ACC112 (cell line): ENCODE data around the gene C2orf49.

Experiments used
- H2AFZ ChIP-seq: fragments of 200-600 bp; sonication (generic); one replicate; pipeline ENCODE4 v1.6.0; 2017; ENCODE audit warnings: antibody characterized with exemption, low read length; ENCODE audit not compliant: unreplicated experiment
- H3K27ac ChIP-seq: fragments of 200-600 bp; sonication (generic); 2 replicates; pipeline ENCODE4 v1.5.1; 2014; ENCODE audit warnings: low read depth, mild to moderate bottlenecking, antibody characterized with exemption, low read length, moderate library complexity
- H3K27me3 ChIP-seq: fragments of 200-600 bp; sonication (generic); 2 replicates; pipeline ENCODE4 v1.6.1; 2014; ENCODE audit warnings: mild to moderate bottlenecking, antibody characterized with exemption, low read length, moderate library complexity, mixed read lengths; ENCODE audit not compliant: insufficient read depth
- H3K36me3 ChIP-seq: fragments of 200-600 bp; sonication (generic); 2 replicates; pipeline ENCODE4 v1.6.1; 2016; ENCODE audit warnings: mild to moderate bottlenecking, antibody characterized with exemption, low read length, moderate library complexity, mixed read lengths; ENCODE audit not compliant: insufficient read depth
- H3K4me1 ChIP-seq: fragments of 200-600 bp; sonication (generic); one replicate; pipeline ENCODE4 v1.6.1; 2016; ENCODE audit warnings: low read length, mixed read lengths; ENCODE audit not compliant: insufficient read depth, unreplicated experiment, control insufficient read depth
- H3K4me3 ChIP-seq: fragments of 200-600 bp; sonication (generic); 2 replicates; pipeline ENCODE4 v1.5.1; 2014; ENCODE audit warnings: mild to moderate bottlenecking, low read depth, low read length
- H3K79me2 ChIP-seq: fragments of 200-600 bp; sonication (generic); one replicate; pipeline ENCODE4 v1.6.0; 2016; ENCODE audit warnings: low read length; ENCODE audit not compliant: control insufficient read depth, unreplicated experiment, insufficient read depth

The C2orf49 gene

GRCh38 chr2:105330681-105331375, 6.5 kb upstream of the C2orf49 start:
- no peaks in the 10 kb centered on the region for H3K27me3 ChIP-seq
- H3K4me3 ChIP-seq: peak overlapping the region; percentile 76; the same call in 1 of the 2 replicates
- H3K27ac ChIP-seq: no peak overlapping the region
- peaks cover 21% of the 10 kb centered on the region for H3K4me1 ChIP-seq
- H3K79me2 ChIP-seq: peaks cover 25% of the 10 kb centered on the region
- no peaks in the 10 kb centered on the region for H3K36me3 ChIP-seq
- H2AFZ ChIP-seq: no peak overlapping the region

- no peaks in the 10 kb centered on the region for H3K27me3 ChIP-seq
- H3K36me3 ChIP-seq: no peaks in the 10 kb centered on the region
- H3K4me3 ChIP-seq: no peak overlapping the region
- H3K4me1 ChIP-seq: peaks cover 20% of the 10 kb centered on the region
- H3K79me2 ChIP-seq: peaks cover 28% of the 10 kb centered on the region
- no peak overlapping the region for H2AFZ ChIP-seq
- H3K27ac ChIP-seq: no peak overlapping the region
These were observed 3.1 kb upstream of the C2orf49 start for GRCh38 chr2:105334211-105334610.

- Histone ChIP-seq H3K4me3 (no peak overlapping the region), H3K27ac (no peak overlapping the region), H3K36me3 (no peaks in the 10 kb centered on the region), H3K4me1 (peaks cover 18% of the 10 kb centered on the region), H3K79me2 (peaks cover 37% of the 10 kb centered on the region), H2AFZ (no peak overlapping the region), H3K27me3 (no peaks in the 10 kb centered on the region)
These were observed 1.9 kb upstream of the C2orf49 start for GRCh38 chr2:105335469-105335868.

GRCh38 chr2:105336786-105337121, 586 bp upstream of the C2orf49 start:
- Histone ChIP-seq H3K27me3 (no peaks in the 10 kb centered on the region), H2AFZ (peak overlapping the region; percentile 84)

GRCh38 chr2:105338020-105338385, 663 bp downstream of the C2orf49 start:
- H3K79me2 ChIP-seq: peaks cover 48% of the 10 kb centered on the region
- peak overlapping the region; percentile 50; the same call in 1 of the 2 replicates for H3K27ac ChIP-seq

More at GRCh38 chr2:105336786-105337121, 586 bp upstream of the C2orf49 start:
- Histone ChIP-seq H3K4me3 (peak overlapping the region; percentile 97), H3K79me2 (peaks cover 48% of the 10 kb centered on the region), H3K4me1 (peaks cover 13% of the 10 kb centered on the region), H3K36me3 (peaks cover 10% of the 10 kb centered on the region; the same call in 1 of the 2 replicates), H3K27ac (peak overlapping the region; percentile 91)

GRCh38 chr2:105339414-105339813, 2.1 kb downstream of the C2orf49 start:
- peak overlapping the region; percentile 97 for H3K4me3 ChIP-seq
- H3K79me2 ChIP-seq: peaks cover 48% of the 10 kb centered on the region
- H3K36me3 ChIP-seq: peaks cover 25% of the 10 kb centered on the region; the same call in 1 of the 2 replicates

More at GRCh38 chr2:105338020-105338385, 663 bp downstream of the C2orf49 start:
- Histone ChIP-seq H2AFZ (peak overlapping the region; percentile 92), H3K4me3 (peak overlapping the region; percentile 97), H3K36me3 (peaks cover 19% of the 10 kb centered on the region; the same call in 1 of the 2 replicates), H3K4me1 (peaks cover 13% of the 10 kb centered on the region), H3K27me3 (no peaks in the 10 kb centered on the region)

GRCh38 chr2:105344704-105345345, 7.5 kb downstream of the C2orf49 start:
- peaks cover 43% of the 10 kb centered on the region for H3K36me3 ChIP-seq
- H3K27me3 ChIP-seq: no peaks in the 10 kb centered on the region
- no peak overlapping the region for H2AFZ ChIP-seq
- peaks cover 16% of the 10 kb centered on the region for H3K79me2 ChIP-seq
- no peaks in the 10 kb centered on the region for H3K4me1 ChIP-seq
- H3K4me3 ChIP-seq: no peak overlapping the region
- H3K27ac ChIP-seq: no peak overlapping the region

More at GRCh38 chr2:105339414-105339813, 2.1 kb downstream of the C2orf49 start:
- Histone ChIP-seq H3K27me3 (no peaks in the 10 kb centered on the region), H2AFZ (no peak overlapping the region), H3K27ac (no peak overlapping the region), H3K4me1 (peaks cover 13% of the 10 kb centered on the region)

- Histone ChIP-seq H3K27me3 (no peaks in the 10 kb centered on the region), H3K79me2 (no peaks in the 10 kb centered on the region), H3K27ac (no peak overlapping the region), H2AFZ (no peak overlapping the region), H3K36me3 (peaks cover 35% of the 10 kb centered on the region), H3K4me3 (no peak overlapping the region), H3K4me1 (no peaks in the 10 kb centered on the region)
These were observed 19.8 kb downstream of the C2orf49 start for GRCh38 chr2:105357122-105357521.

- H3K79me2 ChIP-seq: no peaks in the 10 kb centered on the region
- no peak overlapping the region for H2AFZ ChIP-seq
- H3K36me3 ChIP-seq: peaks cover 48% of the 10 kb centered on the region
- no peaks in the 10 kb centered on the region for H3K27me3 ChIP-seq
- H3K4me1 ChIP-seq: no peaks in the 10 kb centered on the region
- 0 out of 2 replicates have a peak overlapping the region, but pooled peaks have one; percentile 8 for H3K27ac ChIP-seq
- no peak overlapping the region for H3K4me3 ChIP-seq
These were observed 21.3 kb downstream of the C2orf49 start for GRCh38 chr2:105358593-105358992.

- H3K79me2 ChIP-seq: peaks cover 4% of the 10 kb centered on the region
- H3K27me3 ChIP-seq: no peaks in the 10 kb centered on the region
- H3K4me1 ChIP-seq: no peaks in the 10 kb centered on the region
- H3K27ac ChIP-seq: no peak overlapping the region; the same call in 1 of the 2 replicates
- no peak overlapping the region for H3K4me3 ChIP-seq
- no peak overlapping the region for H2AFZ ChIP-seq
- peaks cover 65% of the 10 kb centered on the region for H3K36me3 ChIP-seq
These were observed 24.0 kb downstream of the C2orf49 start for GRCh38 chr2:105361102-105361889.
